ENCODE results near the gene ANKRD22. TPM values are rescaled to one million over a fixed set of nuclear protein-coding genes. Genes with fewer than 3 reads are reported as not detected.
A peak's percentile ranks its signal among the peaks of the same experiment; 100 is the strongest.

ANKRD22 gene
- polyA plus RNA-seq, 2 of the 4 experiments (the other 2 are of a cell fraction): 0.53 to 0.59 TPM

GRCh38 chr10:88881320-88881719, 29.7 kb upstream of the ANKRD22 start:
- FAIRE-seq (peak; percentile 77), ATAC-seq (no peak), DNase-seq (ENCODE audit: low read depth in 1 of 2, low spot score in 1 of 2) (no peak)
- H3K4me2 ChIP-seq: peak overlapping the region; percentile 81
- H3K9me3 ChIP-seq: no peaks in the 10 kb centered on the region
- TF ChIP-seq CHD4 (IDR thresholded peaks at IDR 0.05; ENCODE audit: borderline replicate concordance) (no peak), E2F6 (IDR thresholded peaks at IDR 0.05; ENCODE audit: borderline replicate concordance, low read depth) (no peak), HDAC2 (IDR thresholded peaks at IDR 0.05) (no peak), FOSB (CRISPR knock-in tag; IDR thresholded peaks at IDR 0.05) (no peak), NPAS2 (CRISPR knock-in tag; IDR thresholded peaks at IDR 0.05; ENCODE audit: borderline replicate concordance) (no peak), HES2 (IDR thresholded peaks at IDR 0.05) (no peak), HOXA7 (CRISPR knock-in tag; IDR thresholded peaks at IDR 0.05) (no peak)
- H3K27ac ChIP-seq: peak overlapping the region; percentile 97 to 98
- WGBS (ENCODE audit: missing lambda C conversion rate): under 1% methylated on average over 6 of the region's 6 CpGs
- CTCF ChIA-PET: interaction anchor here (0.7 to 7.6 kb wide), 6 partner anchors 8 to 292 kb away, joined by 3 to 58 read pairs (median 4); no protein-coding TSS in a partner anchor
- peaks cover 42% of the 10 kb centered on the region for H3K4me1 ChIP-seq
- H3K4me3 ChIP-seq: peak overlapping the region; percentile 49
- POLR2A ChIA-PET: interaction anchor here (0.9 to 1.0 kb wide), 2 partner anchors 29 to 51 kb away, joined by 3 read pairs; partner anchors contain the start of gene ANKRD22

- peak overlapping the region; percentile 81 for H3K4me2 ChIP-seq
- DNase-seq (ENCODE audit: low read depth in 1 of 2, low spot score in 1 of 2) (peak; percentile 69 to 86), FAIRE-seq (no peak), ATAC-seq (peak; percentile 90 to 92)
- CTCF ChIA-PET: interaction anchor here (1.0 to 7.6 kb wide), 7 partner anchors 15 to 316 kb away, joined by 3 to 58 read pairs (median 5); no protein-coding TSS in a partner anchor
- H3K4me3 ChIP-seq: peak overlapping the region; percentile 49
- H3K27ac ChIP-seq: peak overlapping the region; percentile 97 to 98
- H3K4me1 ChIP-seq: peaks cover 33% of the 10 kb centered on the region
- POLR2A ChIA-PET: interaction anchor here (0.7 to 1.8 kb wide), 15 partner anchors 8 to 298 kb away, joined by 3 to 10 read pairs (median 5); partner anchors contain the start of genes ANKRD22 and RNLS
- no peaks in the 10 kb centered on the region for H3K9me3 ChIP-seq
- under 1% methylated on average over 27 of the region's 84 CpGs for WGBS (ENCODE audit: missing lambda C conversion rate)
- TF ChIP-seq HDAC2 (IDR thresholded peaks at IDR 0.05) (peak; percentile 66; the same call in 1 of the 2 replicates), BCL3 (IDR thresholded peaks at IDR 0.05) (no peak), SMC3 (IDR thresholded peaks at IDR 0.05) (peak; percentile 6; the same call in 1 of the 3 replicates), HOXB13 (CRISPR knock-in tag; IDR thresholded peaks at IDR 0.05; ENCODE audit: low read depth) (no peak), HES2 (IDR thresholded peaks at IDR 0.05) (no peak), ELK1 (IDR thresholded peaks at IDR 0.05; ENCODE audit: low read depth, low read length) (no peak), ZNF302 (CRISPR knock-in tag; IDR thresholded peaks at IDR 0.05) (no peak), BHLHE40 (IDR thresholded peaks at IDR 0.05; ENCODE audit: low read depth, low read length) (no peak), NR3C1 (IDR thresholded peaks at IDR 0.05) (no peak), CTCF (IDR thresholded peaks at IDR 0.05) (peak; percentile 37; the same call in 2 of the 3 replicates), RNF2 (IDR thresholded peaks at IDR 0.05; ENCODE audit: borderline replicate concordance, low read depth) (no peak), EP300 (IDR thresholded peaks at IDR 0.05) (no peak), FOXS1 (CRISPR knock-in tag; IDR thresholded peaks at IDR 0.05) (no peak), MAFK (IDR thresholded peaks at IDR 0.05; ENCODE audit: partially characterized antibody) (no peak), POLR2AphosphoS2 (conservative IDR thresholded peaks at IDR 0.05; ENCODE audit: low read length) (no peak), JUNB (IDR thresholded peaks at IDR 0.05) (no peak), MAX (IDR thresholded peaks at IDR 0.05) (peak; percentile 93), ZFP36 (IDR thresholded peaks at IDR 0.05; ENCODE audit: borderline replicate concordance, partially characterized antibody) (no peak), GATA3 (IDR thresholded peaks at IDR 0.05; ENCODE audit: borderline replicate concordance) (no peak), RAD21 (conservative IDR thresholded peaks at IDR 0.05 in 1 of 2, IDR thresholded peaks at IDR 0.05 in 1 of 2) (0 out of 5 replicates have a peak, but pooled peaks of 1 of the 2 experiments have one; percentile 13), MAZ (IDR thresholded peaks at IDR 0.05; ENCODE audit: borderline replicate concordance, low read depth, low read length) (no peak), HOXB5 (CRISPR knock-in tag; IDR thresholded peaks at IDR 0.05) (no peak), ZSCAN20 (CRISPR knock-in tag; IDR thresholded peaks at IDR 0.05) (no peak), KDM5A (IDR thresholded peaks at IDR 0.05) (no peak), FOSL2 (IDR thresholded peaks at IDR 0.05) (no peak), FOSL2 (CRISPR knock-in tag; IDR thresholded peaks at IDR 0.05) (0 out of 2 replicates have a peak, but pooled peaks have one; percentile 5), HEYL (CRISPR knock-in tag; IDR thresholded peaks at IDR 0.05) (no peak)
Observed at GRCh38 chr10:88880282-88881076, 28.8 kb upstream of the ANKRD22 start.

Data from A549 (cell line).